ENCODE data around the gene PPP1R26.
"Not testable (repeated sequence)": the region's sequence is repeated elsewhere in the genome, so short reads cannot be mapped to it uniquely, and the experiment has no call there.

The PPP1R26 gene

GRCh38 chr9:135479469-135480052 lies at the start of gene PPP1R26:
Gene PPP1R26, plus strand, starts transcription at chr9:135479782. Its CDS starts 4,729 bp downstream, at chr9:135484511.
- DNase-seq: no peak

DNA sequence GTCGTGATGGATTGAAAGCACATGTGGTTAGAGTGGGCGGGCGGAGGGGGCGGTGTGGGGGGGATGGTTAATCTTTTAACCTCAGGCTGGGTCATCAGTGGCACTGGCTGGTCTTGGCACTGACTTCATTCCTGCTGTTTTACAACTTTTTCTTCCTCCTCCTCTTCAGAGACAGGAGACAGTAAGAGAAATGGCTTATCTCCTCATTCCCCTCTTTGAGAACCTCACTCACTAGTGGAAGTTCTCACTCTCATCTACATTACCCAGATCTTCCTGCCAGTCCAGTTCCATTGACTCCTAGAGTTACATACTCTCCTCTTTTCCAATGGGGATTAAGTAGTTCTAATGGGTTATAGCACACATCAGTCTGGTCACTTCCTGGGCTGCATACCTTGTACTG lies 42.3 kb upstream of the PPP1R26 start:
- no peak for DNase-seq

DNA sequence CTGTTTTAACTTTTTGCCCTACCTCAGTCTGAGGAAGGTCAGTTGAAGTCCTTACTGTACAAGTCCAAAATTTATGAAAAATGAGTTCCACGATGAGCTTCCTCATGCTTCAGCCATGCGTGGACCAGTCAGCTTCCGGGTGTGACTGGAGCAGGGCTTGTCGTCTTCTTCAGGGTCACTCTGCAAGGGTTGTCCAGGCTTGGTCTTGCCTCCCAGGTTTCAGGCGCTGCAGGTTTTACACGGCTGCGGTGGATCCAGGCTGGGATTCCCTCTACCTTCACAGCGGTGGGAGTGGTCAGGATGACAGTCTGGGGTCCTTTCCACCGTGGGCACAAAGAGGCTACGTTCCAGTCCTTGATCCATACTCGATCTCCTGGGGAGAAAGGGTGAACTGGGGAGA lies 41.9 kb upstream of the PPP1R26 start:
- DNase-seq: not testable (repeated sequence)

- DNase-seq: peak; percentile 84
These were observed 40.9 kb upstream of the PPP1R26 start for GRCh38 chr9:135438581-135439232.

DNA sequence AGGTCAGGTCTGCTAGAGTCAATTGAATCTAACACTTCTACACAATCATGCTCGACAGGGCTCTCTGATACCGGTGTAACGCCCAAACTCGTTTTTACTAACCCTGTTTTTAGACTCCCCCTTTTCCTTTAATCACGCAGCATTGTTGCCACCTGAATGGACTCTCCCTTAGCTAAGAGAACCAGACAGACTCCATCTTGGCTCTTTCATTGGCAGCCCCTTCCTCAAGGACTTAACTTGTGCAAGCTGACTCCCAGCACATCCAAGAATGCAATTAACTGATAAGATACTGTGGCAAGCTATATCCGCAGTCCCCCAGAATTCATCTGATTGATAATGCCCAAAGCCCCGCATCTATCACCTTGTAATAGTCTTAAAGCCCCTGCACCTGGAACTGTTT lies 40.1 kb upstream of the PPP1R26 start:
- DNase-seq: not testable (repeated sequence)

- DNase-seq: no peak
These were observed 39.7 kb upstream of the PPP1R26 start for GRCh38 chr9:135439916-135440315.

DNA sequence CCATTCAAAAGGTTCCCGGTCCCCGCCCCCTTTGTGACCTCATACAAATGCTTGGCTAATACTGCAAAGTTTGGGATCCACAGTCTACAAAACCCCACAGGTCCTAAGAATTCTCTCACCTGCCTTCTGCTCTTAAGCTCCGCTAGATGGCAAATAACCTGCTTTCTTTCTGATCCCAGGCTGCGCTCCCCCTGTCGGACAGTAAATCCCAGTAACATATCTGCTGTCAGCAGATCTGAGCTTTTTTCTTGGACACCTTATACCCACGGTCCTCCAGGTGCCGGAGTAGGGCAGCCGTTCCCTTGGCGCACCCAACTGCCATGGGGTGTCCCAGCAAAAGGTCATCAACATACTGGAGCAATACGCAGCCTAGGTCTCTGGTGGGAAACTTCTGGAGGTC lies 39.0 kb upstream of the PPP1R26 start:
- DNase-seq: peak; percentile 86

GRCh38 chr9:135441105-135442071 lies 38.2 kb upstream of the PPP1R26 start:
- peak; percentile 87 for DNase-seq

GRCh38 chr9:135442075-135442474 lies 37.5 kb upstream of the PPP1R26 start:
- peak; percentile 79 for DNase-seq

- DNase-seq: peak; percentile 65
These were observed 35.7 kb upstream of the PPP1R26 start for GRCh38 chr9:135443797-135444425.

DNA sequence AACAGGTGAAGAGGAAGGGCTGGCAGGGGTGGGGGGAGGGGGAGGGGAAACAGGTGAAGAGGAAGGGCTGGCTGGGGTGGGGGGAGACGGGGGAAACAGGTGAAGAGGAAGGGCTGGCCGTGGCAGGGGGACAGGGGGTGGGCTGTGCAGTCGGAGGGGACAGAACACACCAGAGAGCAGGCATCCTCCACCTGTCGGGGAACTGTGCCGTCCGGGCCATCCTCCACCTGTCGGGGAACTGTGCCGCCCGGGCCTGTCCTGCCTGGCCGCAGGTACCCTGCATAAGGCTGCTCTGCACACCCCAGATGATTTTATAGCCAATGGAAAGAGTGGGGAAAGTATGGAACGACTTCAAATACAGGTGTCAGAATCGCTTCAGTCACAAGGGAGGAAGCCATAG lies 32.5 kb upstream of the PPP1R26 start:
- DNase-seq: no peak

- DNase-seq: peak; percentile 51
These were observed 30.9 kb upstream of the PPP1R26 start for GRCh38 chr9:135448663-135449100.

GRCh38 chr9:135449532-135449931 lies 30.1 kb upstream of the PPP1R26 start:
- peak; percentile 68 for DNase-seq

DNA sequence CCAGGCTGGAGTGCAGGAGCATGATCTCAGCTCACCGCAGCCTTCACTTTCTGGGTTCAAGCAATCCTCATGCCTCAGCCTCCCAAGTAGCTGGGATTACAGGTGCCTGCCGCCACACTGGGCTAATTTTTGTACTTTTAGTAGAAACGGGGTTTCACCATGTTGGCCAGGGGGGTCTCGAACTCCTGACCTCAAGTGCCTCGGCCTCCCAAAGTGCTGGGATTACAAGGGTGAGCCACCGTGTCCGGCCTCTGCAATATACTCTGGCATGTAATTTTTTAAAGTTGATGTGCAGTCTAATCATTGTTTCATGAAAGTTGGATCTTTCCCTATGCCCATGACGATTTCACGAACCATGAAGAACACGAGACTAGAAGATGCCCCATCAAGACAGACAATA lies 28.6 kb upstream of the PPP1R26 start:
- DNase-seq: no peak

DNA sequence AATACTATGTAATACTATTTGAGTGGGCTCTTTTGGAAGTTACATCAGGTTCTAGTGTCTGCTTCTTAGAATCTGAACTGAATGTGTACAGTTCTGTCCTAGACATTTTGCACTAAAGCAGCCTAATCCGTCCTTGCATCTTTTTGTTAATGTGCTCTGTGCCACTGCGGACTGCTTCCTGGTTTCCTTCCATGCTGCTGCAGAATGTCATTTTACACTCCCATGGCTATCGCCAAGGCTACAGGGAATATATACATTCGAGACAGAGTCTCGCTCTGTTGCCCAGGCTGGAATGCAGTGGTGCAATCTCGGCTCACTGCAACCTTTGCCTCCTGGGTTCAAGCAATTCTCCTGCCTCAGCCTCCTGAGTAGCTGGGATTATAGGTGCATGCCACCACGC lies 27.7 kb upstream of the PPP1R26 start:
- DNase-seq: not testable (repeated sequence)

DNA sequence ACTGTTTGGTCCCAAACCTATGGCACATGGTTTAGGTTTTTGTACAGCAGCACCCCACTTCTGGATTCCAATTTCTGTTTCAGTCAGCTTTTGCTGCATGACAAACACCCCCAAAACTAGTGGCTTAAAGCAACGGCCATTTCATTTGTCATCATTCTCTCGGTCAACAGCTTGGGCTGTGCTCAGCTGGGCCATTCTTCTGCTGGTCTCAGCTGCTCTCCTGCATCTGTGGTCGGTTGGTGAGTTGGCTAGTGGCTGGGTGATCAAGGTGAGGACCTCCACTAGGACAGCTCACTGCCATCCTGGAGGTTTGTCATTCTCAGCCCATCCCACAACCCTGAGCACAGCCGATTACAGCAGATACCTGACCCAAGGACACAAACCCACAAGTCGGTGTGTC lies 24.8 kb upstream of the PPP1R26 start:
- no peak for DNase-seq

- DNase-seq: no peak
These were observed 24.1 kb upstream of the PPP1R26 start for GRCh38 chr9:135455401-135456030.

GRCh38 chr9:135456436-135457104 lies 23.0 kb upstream of the PPP1R26 start:
- DNase-seq: peak; percentile 33

DNA sequence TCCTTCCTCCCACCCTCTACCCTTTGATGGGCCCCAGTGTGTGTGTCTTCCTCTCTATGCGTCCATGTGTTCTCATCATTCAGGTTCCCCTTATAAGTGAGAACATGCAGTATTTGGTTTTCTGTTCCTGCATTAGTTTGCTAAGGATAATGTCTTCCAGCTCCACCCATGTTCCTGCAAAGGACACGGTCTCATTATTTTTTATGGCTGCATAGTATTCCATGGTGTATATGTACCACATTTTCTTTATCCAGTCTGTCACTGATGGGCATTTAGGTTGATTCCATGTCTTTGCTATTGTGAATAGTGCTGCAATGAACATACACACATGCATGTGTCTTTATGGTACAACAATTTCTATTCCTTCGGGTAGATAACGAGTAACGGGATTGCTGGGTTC lies 21.1 kb upstream of the PPP1R26 start:
- not testable (repeated sequence) for DNase-seq

DNA sequence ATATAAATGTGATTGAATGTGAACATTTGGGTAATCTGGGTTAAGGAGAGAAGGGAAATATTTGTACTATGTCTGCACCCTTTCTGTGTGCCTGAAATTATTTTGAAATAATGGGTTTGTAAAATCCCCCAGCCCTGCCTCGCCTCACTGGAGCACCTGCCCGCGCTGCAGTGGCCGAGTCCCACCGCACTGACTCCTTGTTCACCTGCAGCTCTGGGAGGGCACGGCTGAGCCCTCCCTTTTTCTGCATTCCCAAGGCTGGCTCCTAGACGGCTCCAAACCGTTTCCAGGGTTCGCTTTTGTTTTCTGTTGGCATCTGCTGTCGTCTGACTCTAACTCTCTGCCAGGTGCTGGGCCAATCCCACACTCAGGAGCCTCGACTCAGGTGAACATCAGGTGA lies 17.6 kb upstream of the PPP1R26 start:
- DNase-seq: peak; percentile 46

DNA sequence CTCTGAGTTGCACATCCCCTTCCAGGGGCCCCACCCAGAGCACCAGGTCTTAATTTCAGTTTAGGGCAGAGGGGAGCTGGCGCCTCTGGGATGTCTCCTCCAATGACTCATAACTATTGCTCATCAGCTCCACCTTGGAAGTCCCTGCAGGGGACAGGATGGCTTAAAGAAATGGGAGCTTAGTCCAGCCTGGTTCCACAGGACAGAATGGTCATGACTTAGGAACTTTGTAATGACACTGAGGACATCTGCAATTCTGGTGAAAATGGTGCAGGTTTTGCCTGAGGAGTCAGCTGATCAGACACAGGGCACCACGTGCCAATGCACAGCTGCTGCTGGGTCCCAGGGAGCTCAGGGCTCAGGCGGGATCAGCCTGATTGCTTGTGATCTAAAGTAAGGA lies 16.4 kb upstream of the PPP1R26 start:
- DNase-seq: no peak

GRCh38 chr9:135464181-135464580 lies 15.4 kb upstream of the PPP1R26 start:
- no peak for DNase-seq

Data from DMS79 treated with DMSO at 0.1 percent for 48 hours (cell line).